B cell (primary cell): Measurements from ENCODE around the gene LPAR5. TPM values are rescaled to one million over a fixed set of nuclear protein-coding genes. Genes with fewer than 3 reads are reported as not detected.

Experiments
- ATAC-seq: fragments of 200-7000 bp; cut with Tn5 transposase; one replicate; pipeline ENCODE4 v1.10.0; 2021; ENCODE audit warnings: low read depth, mild to moderate bottlenecking, moderate number of reproducible peaks, moderate library complexity
- CTCF ChIA-PET: fragments of 350-600 bp; sonication (Branson Sonifier 250); formaldehyde crosslinking; loops from one replicate; lab custom pipeline; 2021; ENCODE audit warnings: antibody characterized with exemption, inconsistent platforms; lab: Charles Lee
- POLR2A ChIA-PET: fragments of 350-600 bp; sonication (Branson Sonifier 250); formaldehyde crosslinking; loops from one replicate; lab custom pipeline; 2021; ENCODE audit warnings: antibody characterized with exemption; lab: Charles Lee
- DNase-seq: peaks from one replicate; pipeline ENCODE4 v3.0.0; 2013
- H2AFZ ChIP-seq: 2 replicates; pipeline ENCODE4 v1.6.1; 2012; ENCODE audit warnings: mild to moderate bottlenecking, low read depth, low read length; ENCODE audit not compliant: insufficient read depth, poor library complexity, severe bottlenecking
- H3K27ac ChIP-seq, 2 donors: 1 replicate in 1 of 2; 2 replicates in 1 of 2; pipeline ENCODE4 v1.5.1; 2012 to 2013; ENCODE audit warnings: low read length in 2 of 2, mild to moderate bottlenecking in 2 of 2, moderate library complexity in 1 of 2
- H3K27me3 ChIP-seq, 4 experiments: fragments of 200-600 bp in 1 of 4; sonication (generic) in 1 of 4; replicated peaks in 1 of 4; 1 replicate in 2 of 4; 2 replicates in 2 of 4; pipeline versions ENCODE4 v1.6.1 to v1.7.0; 2013 to 2016; ENCODE audit warnings: low read length in 3 of 4, mild to moderate bottlenecking in 2 of 4, mixed read lengths in 1 of 4, moderate library complexity in 1 of 4; ENCODE audit not compliant: insufficient read depth in 4 of 4, control insufficient read depth in 3 of 4; ENCODE audit errors: control extremely low read depth in 1 of 4
- H3K36me3 ChIP-seq, 2 experiments: replicated peaks in 1 of 2; 1 replicate in 1 of 2; 2 replicates in 1 of 2; pipeline versions ENCODE4 v1.6.1 to v1.7.1; 2013; ENCODE audit warnings: low read length in 1 of 2; ENCODE audit not compliant: insufficient read depth in 2 of 2, control insufficient read depth in 1 of 2; ENCODE audit errors: control extremely low read depth in 1 of 2, extremely low read depth in 1 of 2
- H3K4me1 ChIP-seq, 2 donors: fragments of 200-600 bp in 1 of 2; sonication (generic) in 1 of 2; 1 replicate in 1 of 2; 2 replicates in 1 of 2; pipeline versions ENCODE4 v1.5.1 to v1.6.1; 2013 to 2017; ENCODE audit warnings: low read length in 2 of 2; ENCODE audit not compliant: control insufficient read depth in 2 of 2, insufficient read depth in 2 of 2
- H3K4me2 ChIP-seq: replicated peaks from 2 replicates; pipeline ENCODE3; 2012; ENCODE audit warnings: mild to moderate bottlenecking, low read depth, low read length; ENCODE audit not compliant: poor library complexity, severe bottlenecking
- H3K4me3 ChIP-seq, 5 experiments: fragments of 200-600 bp in 1 of 5; sonication (generic) in 1 of 5; 1 replicate in 3 of 5; 2 replicates in 2 of 5; pipeline versions ENCODE4 v1.5.1 to v1.7.0; 2011 to 2016; ENCODE audit warnings: low read length in 4 of 5, mild to moderate bottlenecking in 4 of 5, low read depth in 2 of 5, control low read depth in 1 of 5, moderate library complexity in 1 of 5; ENCODE audit not compliant: insufficient read depth in 1 of 5; ENCODE audit errors: control extremely low read depth in 1 of 5, extremely low read depth in 1 of 5
- H3K79me2 ChIP-seq: fragments of 200-600 bp; sonication (generic); one replicate; pipeline ENCODE4 v1.6.0; 2016; ENCODE audit warnings: low read length; ENCODE audit not compliant: control insufficient read depth, insufficient read depth
- H3K9ac ChIP-seq: fragments of 200-600 bp; sonication (generic); 2 replicates; pipeline ENCODE4 v1.6.1; 2017; ENCODE audit warnings: mild to moderate bottlenecking, low read length, moderate library complexity
- H3K9me3 ChIP-seq, 3 donors: one replicate each; pipeline versions ENCODE4 v1.6.1 to v1.7.1; 2013; ENCODE audit warnings: low read length in 2 of 3; ENCODE audit not compliant: control insufficient read depth in 2 of 3, insufficient read depth in 1 of 3; ENCODE audit errors: control extremely low read depth in 1 of 3
- H4K20me1 ChIP-seq: 2 replicates; pipeline ENCODE4 v1.6.0; 2012; ENCODE audit warnings: mild to moderate bottlenecking, low read length; ENCODE audit not compliant: insufficient read depth, control insufficient read depth, poor library complexity, severe bottlenecking
- H3K27ac Mint-ChIP-seq: one replicate; pipeline ENCODE4 v1.8.0; 2021; ENCODE audit warnings: mixed read lengths
- H3K27me3 Mint-ChIP-seq: one replicate; pipeline ENCODE4 v1.8.0; 2021; ENCODE audit warnings: mixed read lengths
- H3K4me1 Mint-ChIP-seq: one replicate; pipeline ENCODE4 v1.8.0; 2021; ENCODE audit warnings: mixed read lengths
- H3K4me3 Mint-ChIP-seq: one replicate; pipeline ENCODE4 v1.8.0; 2021; ENCODE audit warnings: mixed read lengths
- H3K9me3 Mint-ChIP-seq: one replicate; pipeline ENCODE4 v1.8.0; 2022; ENCODE audit warnings: mixed read lengths; ENCODE audit not compliant: insufficient read depth
- EZH2 ChIP-seq: IDR thresholded peaks from 2 replicates; pipeline ENCODE4 v1.6.1; 2012; ENCODE audit warnings: borderline replicate concordance, low read depth, mild to moderate bottlenecking, moderate library complexity, low read length; ENCODE audit not compliant: insufficient read depth, poor library complexity, severe bottlenecking
- WGBS: methylation state at CpG from one replicate; pipeline ENCODE4 v1.1.5; 2013; ENCODE audit warnings: missing lambda C conversion rate; ENCODE audit not compliant: insufficient coverage; 5-methylcytosine and 5-hydroxymethylcytosine counted together
- intact Hi-C: fragments of 100-400 bp; cut with micrococcal nuclease; formaldehyde crosslinking; loops from one replicate; pipeline ENCODE4 v1.10.0; 2022
- polyA plus RNA-seq: library from polyadenylated mRNA; depleted of rRNA; stranded (reverse); fragments of >200 nt; gene quantifications from 2 replicates; pipeline ENCODE4 v1.2.3, GENCODE V29; 2012
- total RNA-seq, 2 donors: library from RNA; stranded (reverse); fragments of 120-200 nt in 1 of 2; gene quantifications; 1 replicate in 1 of 2; 2 replicates in 1 of 2; pipeline versions ENCODE4 v1.2.3 to v1.2.4, GENCODE V29; 2013 to 2022
- TF ChIP-seq, protein P1 (sequence below): fragments of 200-600 bp; IDR thresholded peaks from one replicate; pipeline ENCODE4 v1.8.0; 2022; ENCODE audit warnings: antibody characterized with exemption, mild to moderate bottlenecking

The LPAR5 gene
- total and polyA plus RNA-seq, 2 donors (not counting 1 experiment from before 2014, with no cell fraction given): 29.0 to 59.6 TPM

- Histone ChIP-seq H4K20me1 (peaks cover 6% of the 10 kb centered on the region), H3K36me3 (peaks cover 5 to 47% of the 10 kb centered on the region in 2 experiments), H3K4me3 (no peak overlapping the region), H3K9ac (no peak overlapping the region), H2AFZ (no peak overlapping the region), H3K27ac (no peak overlapping the region), H3K4me1 (peaks cover 15 to 19% of the 10 kb centered on the region in 2 donors), H3K79me2 (peaks cover 21% of the 10 kb centered on the region), H3K9me3 (no peaks in the 10 kb centered on the region), H3K4me2 (no peak overlapping the region), H3K27me3 (no peaks in the 10 kb centered on the region)
- Mint-ChIP-seq H3K4me1 (peaks cover 17% of the 10 kb centered on the region), H3K27me3 (no peaks in the 10 kb centered on the region), H3K4me3 (no peak overlapping the region), H3K9me3 (no peaks in the 10 kb centered on the region), H3K27ac (peak overlapping the region; percentile 32)
- DNase-seq: no peak
- no peak for ATAC-seq
- ChIA-PET POLR2A (interaction anchor here (0.5 to 0.9 kb wide), 2 partner anchors 38 to 58 kb away, joined by 3 to 5 read pairs; partner anchors contain the start of gene COPS7A), CTCF (interaction anchor here (1.4 to 1.5 kb wide), 2 partner anchors 18 to 58 kb away, joined by 3 to 9 read pairs; partner anchors contain the start of gene COPS7A)
- TF ChIP-seq, protein P1, sequence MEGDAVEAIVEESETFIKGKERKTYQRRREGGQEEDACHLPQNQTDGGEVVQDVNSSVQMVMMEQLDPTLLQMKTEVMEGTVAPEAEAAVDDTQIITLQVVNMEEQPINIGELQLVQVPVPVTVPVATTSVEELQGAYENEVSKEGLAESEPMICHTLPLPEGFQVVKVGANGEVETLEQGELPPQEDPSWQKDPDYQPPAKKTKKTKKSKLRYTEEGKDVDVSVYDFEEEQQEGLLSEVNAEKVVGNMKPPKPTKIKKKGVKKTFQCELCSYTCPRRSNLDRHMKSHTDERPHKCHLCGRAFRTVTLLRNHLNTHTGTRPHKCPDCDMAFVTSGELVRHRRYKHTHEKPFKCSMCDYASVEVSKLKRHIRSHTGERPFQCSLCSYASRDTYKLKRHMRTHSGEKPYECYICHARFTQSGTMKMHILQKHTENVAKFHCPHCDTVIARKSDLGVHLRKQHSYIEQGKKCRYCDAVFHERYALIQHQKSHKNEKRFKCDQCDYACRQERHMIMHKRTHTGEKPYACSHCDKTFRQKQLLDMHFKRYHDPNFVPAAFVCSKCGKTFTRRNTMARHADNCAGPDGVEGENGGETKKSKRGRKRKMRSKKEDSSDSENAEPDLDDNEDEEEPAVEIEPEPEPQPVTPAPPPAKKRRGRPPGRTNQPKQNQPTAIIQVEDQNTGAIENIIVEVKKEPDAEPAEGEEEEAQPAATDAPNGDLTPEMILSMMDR: no peak
- TF ChIP-seq EZH2: no peak
- intact Hi-C loops: no loop called here
- WGBS: no CpG with 5 or more reads among the region's 2 CpGs
Observed at GRCh38 chr12:6666211-6666610, 30.5 kb upstream of the LPAR5 start.

DNA sequence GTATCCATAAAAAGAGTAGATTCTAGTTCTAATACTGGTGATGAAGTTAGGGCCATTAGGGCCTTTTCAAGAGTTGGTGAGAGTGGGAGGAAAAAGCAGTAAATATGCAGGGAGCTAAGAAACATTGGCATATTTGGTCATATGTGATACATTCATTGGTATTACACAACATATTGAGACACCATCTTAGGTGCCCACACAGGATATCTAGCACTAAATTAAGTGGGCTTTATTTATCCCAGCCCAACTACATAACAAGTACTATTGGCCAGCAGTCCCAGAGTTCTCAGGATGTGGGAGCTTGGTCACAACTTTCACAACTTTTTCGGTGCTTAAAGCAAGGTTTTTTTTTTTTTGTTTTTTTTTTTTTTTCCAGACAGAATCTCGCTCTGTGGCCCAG lies 29.1 kb upstream of the LPAR5 start:
- ATAC-seq (no peak), DNase-seq (no peak)
- POLR2A ChIA-PET: interaction anchor here (0.6 to 1.6 kb wide), 2 partner anchors 24 to 59 kb away, joined by 3 to 4 read pairs; partner anchors contain the start of gene COPS7A
- peaks cover 15 to 19% of the 10 kb centered on the region in 2 donors for H3K4me1 ChIP-seq
- no peaks in the 10 kb centered on the region for H3K27me3 Mint-ChIP-seq
- H3K79me2 ChIP-seq: peaks cover 33% of the 10 kb centered on the region
- H3K27ac Mint-ChIP-seq: no peak overlapping the region
- TF ChIP-seq, protein P1: no peak
- no peak for TF ChIP-seq EZH2
- H3K36me3 ChIP-seq: peaks cover 0 to 34% of the 10 kb centered on the region in 2 experiments
- no peaks in the 10 kb centered on the region for H3K9me3 Mint-ChIP-seq
- no peaks in the 10 kb centered on the region for H4K20me1 ChIP-seq
- H3K4me3 ChIP-seq: no peak overlapping the region
- H3K9me3 ChIP-seq: no peaks in the 10 kb centered on the region
- H3K4me3 Mint-ChIP-seq: no peak overlapping the region
- no peak overlapping the region for H3K4me2 ChIP-seq
- H3K9ac ChIP-seq: no peak overlapping the region
- no peak overlapping the region for H2AFZ ChIP-seq
- intact Hi-C loops: no loop called here
- no peaks in the 10 kb centered on the region for H3K27me3 ChIP-seq
- no peak overlapping the region for H3K27ac ChIP-seq
- H3K4me1 Mint-ChIP-seq: peaks cover 21% of the 10 kb centered on the region
- CTCF ChIA-PET: interaction anchor here (0.6 to 2.9 kb wide), 7 partner anchors 8 to 127 kb away, joined by 3 to 10 read pairs (median 3); partner anchors contain the start of genes COPS7A and ZNF384
- 100% methylated on average over 1 of the region's 2 CpGs for WGBS
